Measurements from ENCODE around the gene ANKRD55. TPM values are rescaled to one million over a fixed set of nuclear protein-coding genes. Genes with fewer than 3 reads are reported as not detected.
A peak's percentile ranks its signal among the peaks of the same experiment; 100 is the strongest.
"Not testable (repeated sequence)": the region's sequence is repeated elsewhere in the genome, so short reads cannot be mapped to it uniquely, and the experiment has no call there.

ANKRD55 gene
- total RNA-seq, 1 donor from 2014 or later, result not detected

- no peak for DNase-seq (ENCODE audit: low read depth)
Observed at GRCh38 chr5:56110646-56111403, 122.3 kb downstream of the ANKRD55 start.

- no peak for DNase-seq (ENCODE audit: low read depth)
Observed at GRCh38 chr5:56108246-56108645, 124.9 kb downstream of the ANKRD55 start.

GRCh38 chr5:56106837-56107236 lies 126.3 kb downstream of the ANKRD55 start:
- no peak for DNase-seq (ENCODE audit: low read depth)

- no peak for DNase-seq (ENCODE audit: low read depth)
Observed at GRCh38 chr5:56105511-56106291, 127.4 kb downstream of the ANKRD55 start.

GRCh38 chr5:56102889-56103288 lies 130.2 kb downstream of the ANKRD55 start:
- no peak for DNase-seq (ENCODE audit: low read depth)

GRCh38 chr5:56102207-56102606 lies 130.9 kb downstream of the ANKRD55 start:
- DNase-seq (ENCODE audit: low read depth), result not testable (repeated sequence)

- no peak for DNase-seq (ENCODE audit: low read depth)
Observed at GRCh38 chr5:56101180-56101579, 131.9 kb downstream of the ANKRD55 start.

GRCh38 chr5:56100439-56101176 lies 132.5 kb downstream of the ANKRD55 start:
- no peak for DNase-seq (ENCODE audit: low read depth)

- DNase-seq (ENCODE audit: low read depth), result peak; percentile 72
Observed at GRCh38 chr5:56099346-56099745, 133.8 kb downstream of the ANKRD55 start.

- no peak for DNase-seq (ENCODE audit: low read depth)
Observed at GRCh38 chr5:56097055-56097454, 136.1 kb downstream of the ANKRD55 start.

- DNase-seq (ENCODE audit: low read depth), result no peak
Observed at GRCh38 chr5:56095579-56096102, 137.5 kb downstream of the ANKRD55 start.

- no peak for DNase-seq (ENCODE audit: low read depth)
Observed at GRCh38 chr5:56094579-56095361, 138.4 kb downstream of the ANKRD55 start.

- no peak for DNase-seq (ENCODE audit: low read depth)
Observed at GRCh38 chr5:56093970-56094369, 139.2 kb downstream of the ANKRD55 start.

- no peak for DNase-seq (ENCODE audit: low read depth)
Observed at GRCh38 chr5:56092115-56092514, 141.0 kb downstream of the ANKRD55 start.

GRCh38 chr5:56091664-56092063 lies 141.5 kb downstream of the ANKRD55 start:
- DNase-seq (ENCODE audit: low read depth), result no peak

GRCh38 chr5:56090793-56091460 lies 142.2 kb downstream of the ANKRD55 start:
- no peak for DNase-seq (ENCODE audit: low read depth)

- no peak for DNase-seq (ENCODE audit: low read depth)
Observed at GRCh38 chr5:56088967-56089829, 143.9 kb downstream of the ANKRD55 start.

GRCh38 chr5:56088431-56088949 lies 144.6 kb downstream of the ANKRD55 start:
- no peak for DNase-seq (ENCODE audit: low read depth)

- no peak for DNase-seq (ENCODE audit: low read depth)
Observed at GRCh38 chr5:56085193-56085592, 147.9 kb downstream of the ANKRD55 start.
